TTC549 (cell line): ENCODE data around the gene SPATA7.
"Not testable (repeated sequence)": the region's sequence is repeated elsewhere in the genome, so short reads cannot be mapped to it uniquely, and the experiment has no call there.

Experiments used
- FAIRE-seq: peaks from 2 replicates; lab custom pipeline; 2012; peaks lifted over from hg19 to GRCh38; lab: Jason Lieb, UNC

The SPATA7 gene, protein sequence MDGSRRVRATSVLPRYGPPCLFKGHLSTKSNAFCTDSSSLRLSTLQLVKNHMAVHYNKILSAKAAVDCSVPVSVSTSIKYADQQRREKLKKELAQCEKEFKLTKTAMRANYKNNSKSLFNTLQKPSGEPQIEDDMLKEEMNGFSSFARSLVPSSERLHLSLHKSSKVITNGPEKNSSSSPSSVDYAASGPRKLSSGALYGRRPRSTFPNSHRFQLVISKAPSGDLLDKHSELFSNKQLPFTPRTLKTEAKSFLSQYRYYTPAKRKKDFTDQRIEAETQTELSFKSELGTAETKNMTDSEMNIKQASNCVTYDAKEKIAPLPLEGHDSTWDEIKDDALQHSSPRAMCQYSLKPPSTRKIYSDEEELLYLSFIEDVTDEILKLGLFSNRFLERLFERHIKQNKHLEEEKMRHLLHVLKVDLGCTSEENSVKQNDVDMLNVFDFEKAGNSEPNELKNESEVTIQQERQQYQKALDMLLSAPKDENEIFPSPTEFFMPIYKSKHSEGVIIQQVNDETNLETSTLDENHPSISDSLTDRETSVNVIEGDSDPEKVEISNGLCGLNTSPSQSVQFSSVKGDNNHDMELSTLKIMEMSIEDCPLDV

GRCh38 chr14:88385212-88386101 is at the start of gene SPATA7:
TSS of gene SPATA7 (plus strand) at chr14:88385657. CDS start at chr14:88385819, 162 bp downstream.
- FAIRE-seq: no peak

- FAIRE-seq: peak; percentile 97
Observed at GRCh38 chr14:88340357-88340756, 45.1 kb upstream of the SPATA7 start.

- FAIRE-seq: no peak
Observed at GRCh38 chr14:88342980-88343379, 42.5 kb upstream of the SPATA7 start.

DNA sequence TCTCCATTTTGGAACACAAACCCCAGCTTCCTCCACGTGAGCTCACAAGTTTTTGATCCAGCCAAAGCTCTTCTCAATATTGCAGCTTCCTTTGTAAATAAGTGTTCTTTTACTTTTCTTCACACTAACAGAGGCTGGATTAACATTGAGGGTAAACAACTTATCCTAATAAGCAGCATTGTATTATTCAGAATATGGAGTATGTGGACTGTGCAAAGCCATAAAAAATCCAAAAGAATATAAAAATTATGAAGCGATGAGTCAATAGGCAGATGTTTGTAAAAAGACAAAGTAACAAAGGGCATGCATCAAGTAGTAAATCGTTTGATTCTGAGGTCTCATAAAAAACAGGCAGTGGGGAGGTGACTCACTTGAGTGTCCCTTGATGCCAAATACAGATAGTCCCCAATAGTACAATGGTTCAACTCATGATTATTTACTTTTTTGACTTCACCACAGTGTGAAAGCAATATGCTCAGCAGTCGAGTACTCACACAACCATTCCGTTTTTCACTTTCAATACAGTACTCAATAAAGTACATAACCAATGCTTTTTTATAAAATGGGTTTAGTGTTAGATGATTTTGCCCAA is 39.3 kb upstream of the SPATA7 start:
- FAIRE-seq: no peak

DNA sequence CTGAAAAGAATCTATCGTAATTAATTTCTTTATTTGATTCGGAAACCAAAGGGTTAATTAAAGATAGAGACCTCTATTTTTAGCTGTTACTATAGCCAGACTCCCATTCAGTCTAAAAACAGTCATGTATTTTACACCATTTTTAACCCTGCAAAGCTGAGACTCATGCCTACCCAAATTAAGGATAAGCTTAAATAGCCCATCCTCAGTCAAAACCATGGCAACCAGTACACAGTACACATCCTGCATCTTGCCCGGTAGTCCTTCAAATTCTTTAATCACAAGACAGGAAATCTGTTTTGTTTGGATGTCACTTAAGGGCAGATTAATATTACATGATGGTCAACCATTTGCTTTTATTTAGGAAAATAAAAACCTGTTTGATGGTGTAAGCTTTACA is 36.9 kb upstream of the SPATA7 start:
- no peak for FAIRE-seq

- no peak for FAIRE-seq
Observed at GRCh38 chr14:88351966-88352691, 33.3 kb upstream of the SPATA7 start.

DNA sequence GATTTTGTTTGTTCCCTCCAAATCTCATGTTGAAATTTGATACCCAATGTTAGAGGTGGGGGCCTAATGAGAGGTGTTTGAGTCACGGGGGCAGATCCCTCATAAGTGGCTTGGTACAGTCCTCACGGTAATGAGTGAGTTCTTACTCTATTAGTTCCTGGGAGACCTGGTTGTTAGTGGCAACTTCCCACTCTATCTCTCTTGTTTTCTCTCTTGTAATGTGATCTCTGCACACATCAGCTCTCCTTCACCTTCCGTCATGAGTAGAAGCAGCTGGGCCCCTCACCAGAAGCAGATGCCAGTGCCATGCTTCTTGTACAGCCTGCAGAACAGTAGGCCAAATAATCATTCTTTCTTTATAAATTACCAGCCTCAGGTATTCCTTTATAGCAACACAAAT is 32.8 kb upstream of the SPATA7 start:
- no peak for FAIRE-seq

DNA sequence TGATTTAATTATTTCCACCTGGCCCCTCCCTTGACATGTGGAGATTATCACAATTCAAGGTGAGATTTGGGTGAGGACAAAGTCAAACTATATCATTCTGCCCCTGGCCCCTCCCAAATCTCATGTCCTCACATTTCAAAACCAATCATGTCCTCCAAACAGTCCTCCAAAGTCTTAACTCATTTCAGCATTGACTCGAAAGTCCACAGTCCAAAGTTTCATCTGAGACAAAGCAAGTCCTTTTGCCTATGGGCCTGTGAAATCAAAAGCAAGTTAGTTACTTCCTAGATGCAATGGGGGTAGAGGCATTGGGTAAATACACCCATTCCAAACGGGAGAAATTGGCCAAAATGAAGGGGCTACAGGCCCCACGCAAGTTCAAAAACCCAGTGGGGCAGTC is 31.1 kb upstream of the SPATA7 start:
- no peak for FAIRE-seq

DNA sequence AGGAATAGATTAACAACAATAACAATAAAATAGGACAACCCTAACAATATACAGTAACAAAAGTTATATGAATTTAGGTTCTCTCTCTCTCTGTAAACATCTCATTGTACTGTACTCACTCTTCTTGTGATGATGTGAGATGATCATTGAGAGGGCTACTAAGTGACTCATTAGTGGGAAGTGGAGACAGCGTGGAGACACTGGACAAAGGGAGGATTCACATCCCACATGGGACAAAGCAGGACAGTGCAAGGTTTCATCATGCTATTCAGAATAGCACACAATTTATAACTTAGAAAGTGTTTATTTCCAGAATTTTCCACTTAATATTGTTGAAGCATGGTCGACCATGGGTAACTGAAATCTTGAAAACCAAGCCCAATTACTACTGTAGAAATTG is 26.0 kb upstream of the SPATA7 start:
- no peak for FAIRE-seq

DNA sequence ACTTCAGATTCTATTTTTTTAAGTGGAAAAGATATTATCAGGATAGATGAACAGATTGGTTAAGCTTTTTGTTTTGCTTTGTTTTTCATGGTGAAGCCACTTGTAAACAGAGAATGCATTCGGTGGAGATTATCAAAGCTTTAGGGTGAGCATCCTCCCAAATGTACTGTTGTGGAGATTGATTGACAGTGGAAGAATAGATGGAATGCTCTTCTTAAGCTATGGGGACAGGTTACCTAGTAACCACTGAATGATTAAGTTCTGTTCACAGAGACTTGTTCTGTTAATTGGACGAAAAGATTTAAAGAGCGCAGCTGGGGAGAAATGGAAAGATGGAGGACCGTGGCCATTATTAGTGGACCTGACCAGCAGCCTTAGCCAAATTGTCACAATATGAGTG is 21.8 kb upstream of the SPATA7 start:
- no peak for FAIRE-seq

- FAIRE-seq: no peak
Observed at GRCh38 chr14:88364710-88365413, 20.6 kb upstream of the SPATA7 start.

- FAIRE-seq: no peak
Observed at GRCh38 chr14:88369496-88369895, 16.0 kb upstream of the SPATA7 start.

DNA sequence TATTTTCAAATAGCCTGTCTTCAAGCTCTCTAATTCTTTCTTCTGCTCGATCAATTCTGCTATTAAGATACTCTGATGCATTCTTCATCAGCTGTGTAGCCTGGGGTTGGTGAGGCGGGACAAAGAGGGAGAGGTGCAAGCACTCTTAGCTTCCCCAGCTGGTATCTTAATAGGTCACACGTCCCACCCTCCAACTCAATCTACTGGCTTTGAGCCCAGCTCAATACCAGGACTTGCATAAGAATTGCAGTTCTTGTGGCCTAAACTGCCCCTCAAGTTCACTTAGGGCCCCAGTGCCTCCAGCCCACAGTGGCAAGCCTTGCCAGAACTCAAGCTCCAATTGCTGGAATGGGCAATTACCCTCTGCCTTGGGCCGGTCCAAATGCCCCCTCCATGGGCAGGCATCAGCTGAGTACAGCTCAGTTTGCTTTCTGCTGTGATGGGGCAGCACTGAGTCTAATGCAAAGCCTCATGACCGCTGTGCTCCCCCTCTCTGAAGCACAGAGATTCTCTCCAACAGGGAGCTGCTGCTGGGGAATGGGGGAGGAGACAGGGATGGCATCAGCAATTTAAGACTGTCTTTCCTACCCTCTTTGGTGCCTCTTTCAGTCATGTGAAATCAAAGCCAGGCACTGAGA is 5.6 kb upstream of the SPATA7 start:
- FAIRE-seq: no peak

DNA sequence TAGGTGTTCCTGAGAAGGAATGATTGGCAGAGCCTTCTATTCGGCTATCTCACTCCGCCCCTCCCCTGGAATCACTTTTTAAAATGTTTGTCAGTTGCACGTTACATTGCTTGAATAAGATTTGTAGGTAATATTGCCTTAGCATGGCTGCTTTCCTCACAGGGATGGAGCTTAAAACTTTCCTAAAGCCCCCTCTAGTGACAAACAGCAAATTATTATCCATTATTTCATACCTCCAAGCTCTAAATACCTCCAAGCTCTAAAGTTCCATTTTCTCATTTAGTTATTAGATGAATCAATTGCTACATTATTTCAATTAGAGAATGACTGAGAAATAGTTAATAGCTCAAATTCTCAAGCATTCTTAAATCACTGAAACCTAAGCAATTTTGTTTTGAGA is 5.1 kb upstream of the SPATA7 start:
- FAIRE-seq: no peak

DNA sequence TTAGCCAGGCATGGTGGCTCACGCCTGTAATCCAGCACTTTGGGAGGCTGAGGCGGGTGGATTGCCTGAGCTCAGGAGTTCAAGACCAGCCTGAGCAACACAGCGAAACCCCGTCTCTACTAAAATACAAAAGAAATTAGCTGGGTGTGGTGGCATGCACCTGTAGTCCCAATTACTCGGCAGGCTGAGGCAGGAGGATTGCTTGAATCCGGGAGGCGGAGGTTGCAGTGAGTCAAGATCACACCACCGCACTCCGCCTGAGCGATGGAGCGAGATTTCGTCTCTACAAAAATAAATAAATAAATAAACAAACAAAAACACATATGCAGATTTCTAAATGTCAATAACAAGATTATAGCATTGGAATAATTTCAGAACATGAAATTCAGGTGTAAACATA is 3.8 kb upstream of the SPATA7 start:
- FAIRE-seq: not testable (repeated sequence)

GRCh38 chr14:88384718-88385117 is 739 bp upstream of the SPATA7 start:
- FAIRE-seq: no peak

DNA sequence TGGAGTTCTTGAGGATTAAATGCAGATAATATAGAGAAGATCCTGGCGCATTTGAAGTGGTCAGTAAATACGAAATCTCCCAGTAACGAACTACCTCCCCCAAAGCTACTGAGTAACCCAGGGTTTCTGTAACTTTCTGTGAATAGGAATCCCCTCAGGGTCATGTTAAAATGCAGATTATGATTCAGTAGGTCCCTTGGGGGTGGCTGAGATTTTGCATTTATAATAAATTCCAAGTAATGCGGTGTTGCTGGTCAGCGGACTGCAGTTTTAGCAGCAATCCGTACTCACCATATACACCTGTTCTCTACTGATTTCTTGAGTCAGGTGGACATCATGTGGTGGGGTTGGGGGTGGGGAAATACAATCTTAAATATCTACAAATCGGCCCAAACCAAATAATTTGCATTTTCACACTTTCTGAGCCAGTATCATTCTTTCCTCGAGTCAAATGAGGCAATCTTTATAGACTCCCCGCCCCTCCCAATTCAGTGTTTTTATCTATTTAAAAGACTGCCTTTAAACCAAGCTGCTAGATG is 868 bp downstream of the SPATA7 start:
- no peak for FAIRE-seq

DNA sequence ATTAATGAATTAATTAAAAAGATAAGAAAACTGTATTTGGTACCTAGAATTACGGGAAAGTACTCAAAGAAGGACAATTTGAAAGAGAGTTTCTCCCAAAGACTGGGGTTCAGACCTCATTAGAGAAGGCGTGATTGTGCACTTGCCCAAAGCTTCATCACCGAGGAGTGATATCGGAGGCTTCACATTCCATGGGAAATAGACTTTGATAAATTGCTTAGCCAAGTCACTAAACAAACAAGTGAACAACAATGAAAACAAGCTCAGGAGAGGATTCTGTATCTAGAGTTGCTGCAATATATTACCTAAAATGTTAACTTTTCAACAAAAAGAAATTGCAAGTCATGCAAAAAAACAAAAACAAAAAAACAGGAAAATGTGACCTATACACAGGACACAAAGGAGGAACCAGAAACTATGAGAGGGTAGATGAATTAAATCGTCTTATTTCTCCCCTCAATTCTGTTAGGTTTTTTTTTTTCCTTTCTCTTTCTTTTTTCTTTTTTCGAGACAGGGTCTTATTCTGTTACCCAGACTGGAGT is 3.4 kb downstream of the SPATA7 start:
- FAIRE-seq: no peak

DNA sequence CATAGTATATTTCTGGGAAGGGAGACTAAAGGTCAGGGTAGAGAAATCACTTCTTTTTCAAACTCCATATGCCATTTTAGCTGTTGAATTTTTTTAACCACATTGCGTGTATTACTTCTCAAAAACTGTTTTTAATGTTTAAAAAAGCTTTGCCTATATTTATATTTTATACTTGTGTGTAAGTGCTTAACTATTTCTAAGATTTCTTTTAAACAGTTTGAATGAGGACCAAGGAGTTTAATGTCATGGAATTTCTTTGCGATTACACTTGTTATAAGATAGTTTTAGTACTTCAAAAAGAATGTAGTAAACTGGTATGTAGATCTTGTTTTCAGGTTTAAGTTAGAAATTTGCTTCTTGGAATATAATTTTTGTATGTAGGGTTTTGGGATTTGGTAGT is 7.2 kb downstream of the SPATA7 start:
- FAIRE-seq: no peak

- no peak for FAIRE-seq
Observed at GRCh38 chr14:88411039-88411438, 25.6 kb downstream of the SPATA7 start.
